ENCODE data around the gene ADGRF1. TPM values are rescaled to one million over a fixed set of nuclear protein-coding genes. Genes with fewer than 3 reads are reported as not detected.

The ADGRF1 gene
- total and polyA plus RNA-seq, 11 donors = 0.23 TPM; not detected in 10

DNA sequence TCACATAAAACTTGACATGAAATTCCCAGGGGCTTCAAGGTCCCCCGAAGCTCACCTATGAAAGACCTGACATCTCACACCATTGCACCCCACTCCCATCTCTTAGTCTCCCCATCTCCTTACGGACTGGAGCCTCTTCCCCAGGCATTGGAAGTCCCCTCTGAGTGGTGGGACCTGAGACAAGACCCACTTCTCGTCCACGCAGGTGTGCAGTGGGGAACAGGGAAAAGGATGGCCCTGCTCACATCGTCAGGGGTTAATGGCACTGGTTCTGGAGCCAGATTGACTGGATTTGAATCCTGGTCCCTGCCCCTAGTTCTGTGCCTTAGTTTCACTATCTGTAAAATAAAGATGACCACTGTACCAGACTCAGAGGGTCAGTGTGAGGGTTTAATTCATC lies 15.5 kb downstream of the ADGRF1 start:
- no peak for TF ChIP-seq POLR2A (IDR thresholded peaks at IDR 0.05)
- TF ChIP-seq, protein P1, sequence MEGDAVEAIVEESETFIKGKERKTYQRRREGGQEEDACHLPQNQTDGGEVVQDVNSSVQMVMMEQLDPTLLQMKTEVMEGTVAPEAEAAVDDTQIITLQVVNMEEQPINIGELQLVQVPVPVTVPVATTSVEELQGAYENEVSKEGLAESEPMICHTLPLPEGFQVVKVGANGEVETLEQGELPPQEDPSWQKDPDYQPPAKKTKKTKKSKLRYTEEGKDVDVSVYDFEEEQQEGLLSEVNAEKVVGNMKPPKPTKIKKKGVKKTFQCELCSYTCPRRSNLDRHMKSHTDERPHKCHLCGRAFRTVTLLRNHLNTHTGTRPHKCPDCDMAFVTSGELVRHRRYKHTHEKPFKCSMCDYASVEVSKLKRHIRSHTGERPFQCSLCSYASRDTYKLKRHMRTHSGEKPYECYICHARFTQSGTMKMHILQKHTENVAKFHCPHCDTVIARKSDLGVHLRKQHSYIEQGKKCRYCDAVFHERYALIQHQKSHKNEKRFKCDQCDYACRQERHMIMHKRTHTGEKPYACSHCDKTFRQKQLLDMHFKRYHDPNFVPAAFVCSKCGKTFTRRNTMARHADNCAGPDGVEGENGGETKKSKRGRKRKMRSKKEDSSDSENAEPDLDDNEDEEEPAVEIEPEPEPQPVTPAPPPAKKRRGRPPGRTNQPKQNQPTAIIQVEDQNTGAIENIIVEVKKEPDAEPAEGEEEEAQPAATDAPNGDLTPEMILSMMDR (IDR thresholded peaks at IDR 0.05) = no peak
- WGBS, 4 donors = 87 to 94% (median 91%) methylated on average over 5 of the region's 5 CpGs
- intact Hi-C loops (cut with DNase I) = no loop called here
- Histone ChIP-seq H3K9me3 (no peaks in the 10 kb centered on the region), H3K4me3 (no peak overlapping the region), H3K4me1 (no peaks in the 10 kb centered on the region), H3K36me3 (no peaks in the 10 kb centered on the region), H3K27me3 (no peaks in the 10 kb centered on the region), H3K27ac (no peak overlapping the region)
- ATAC-seq (no peak), DNase-seq (no peak)

DNA sequence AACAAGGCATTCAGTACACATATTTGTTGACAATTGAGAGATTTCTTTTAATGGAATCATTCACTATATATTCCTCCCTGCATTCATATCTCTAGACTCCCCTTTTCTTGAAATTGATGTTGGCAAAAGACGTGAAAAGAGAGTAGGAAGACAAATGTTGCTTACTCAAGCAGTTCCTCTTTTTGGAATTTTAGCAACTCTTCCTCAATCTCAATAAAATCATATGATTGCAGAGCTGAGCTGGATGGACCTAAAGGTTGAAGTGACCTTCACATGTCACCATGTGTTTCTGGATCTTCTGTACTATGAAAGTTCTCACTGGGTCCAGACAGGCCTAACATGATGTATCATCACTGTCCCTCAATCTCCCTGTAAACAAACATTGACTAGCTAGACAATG lies 18.6 kb downstream of the ADGRF1 start:
- WGBS, 4 donors = 23 to 71% (median 43%) methylated on average over 1 of the region's 1 CpG
- ATAC-seq (no peak), DNase-seq (no peak)
- no peak overlapping the region for H3K27ac ChIP-seq
- H3K27me3 ChIP-seq = no peaks in the 10 kb centered on the region
- no peaks in the 10 kb centered on the region for H3K4me1 ChIP-seq
- H3K9me3 ChIP-seq = no peaks in the 10 kb centered on the region
- no peak overlapping the region for H3K4me3 ChIP-seq
- TF ChIP-seq, protein P1 (IDR thresholded peaks at IDR 0.05) = no peak
- no peaks in the 10 kb centered on the region for H3K36me3 ChIP-seq
- intact Hi-C loops (cut with DNase I) = no loop called here

DNA sequence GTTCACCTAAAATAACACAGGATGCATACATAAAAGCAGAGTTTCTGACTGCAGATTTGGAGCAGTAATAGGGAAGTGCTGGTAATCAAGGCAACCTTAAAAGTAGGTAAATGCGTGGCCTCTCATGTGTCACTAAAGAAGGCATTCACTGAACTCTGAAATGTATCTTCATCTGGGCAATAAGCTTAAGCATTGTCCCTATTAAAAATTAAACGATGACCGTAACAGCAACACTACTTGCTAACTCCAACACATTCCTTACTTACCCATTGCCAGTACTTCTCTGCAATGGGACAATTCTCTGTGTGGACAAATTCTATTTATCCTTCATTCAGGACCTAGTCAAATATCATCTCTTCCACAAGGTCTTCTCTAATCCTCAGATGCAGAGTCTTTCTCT lies 19.9 kb downstream of the ADGRF1 start:
- H3K4me1 ChIP-seq = no peaks in the 10 kb centered on the region
- ATAC-seq (no peak), DNase-seq (no peak)
- intact Hi-C loops (cut with DNase I) = no loop called here
- H3K27me3 ChIP-seq = no peaks in the 10 kb centered on the region
- H3K4me3 ChIP-seq = no peak overlapping the region
- H3K27ac ChIP-seq = no peak overlapping the region
- no peaks in the 10 kb centered on the region for H3K9me3 ChIP-seq
- TF ChIP-seq, protein P1 (IDR thresholded peaks at IDR 0.05) = no peak
- TF ChIP-seq POLR2A (IDR thresholded peaks at IDR 0.05) = no peak
- 95 to 99% (median 96%) methylated on average over 3 of the region's 3 CpGs for WGBS, 4 donors
- no peaks in the 10 kb centered on the region for H3K36me3 ChIP-seq

- no peak for TF ChIP-seq POLR2A (IDR thresholded peaks at IDR 0.05)
- TF ChIP-seq, protein P1 (IDR thresholded peaks at IDR 0.05) = no peak
- Histone ChIP-seq H3K9me3 (no peaks in the 10 kb centered on the region), H3K27me3 (peaks cover 0 to 2% (median 0%) of the 10 kb centered on the region in 9 donors), H3K27ac (no peak overlapping the region), H3K4me1 (no peaks in the 10 kb centered on the region), H3K4me3 (no peak overlapping the region), H3K36me3 (no peaks in the 10 kb centered on the region)
- WGBS, 4 donors = 92 to 96% (median 95%) methylated on average over 5 of the region's 5 CpGs
- intact Hi-C loops (cut with DNase I) = no loop called here
- no peak for ATAC-seq
- DNase-seq = no peak
Measured at GRCh38 chr6:47019941-47020340, 22.2 kb downstream of the ADGRF1 start.
